G401 (cell line): ENCODE results near the gene TOPBP1. TPM values are rescaled to one million over a fixed set of nuclear protein-coding genes. Genes with fewer than 3 reads are reported as not detected.
"Not testable (repeated sequence)": the region's sequence is repeated elsewhere in the genome, so short reads cannot be mapped to it uniquely, and the experiment has no call there.

Experiments
- DNase-seq: peaks from one replicate; pipeline ENCODE4 v3.0.0-alpha.2; 2015; ENCODE audit warnings: low spot score
- in situ Hi-C: cut with HindIII; loops from 2 replicates; pipeline ENCODE4 v1.10.0; 2016; ENCODE audit warnings: low sequenced_read_pairs, mixed read lengths
- total RNA-seq: library from RNA; depleted of rRNA; stranded (reverse); fragments of >200 nt; shearing (Covaris generic); gene quantifications from 2 replicates; pipeline ENCODE4 v1.2.3, GENCODE V29; 2014

Gene TOPBP1
- total RNA-seq, 1 experiment from 2014 or later: 60.7 TPM

DNA sequence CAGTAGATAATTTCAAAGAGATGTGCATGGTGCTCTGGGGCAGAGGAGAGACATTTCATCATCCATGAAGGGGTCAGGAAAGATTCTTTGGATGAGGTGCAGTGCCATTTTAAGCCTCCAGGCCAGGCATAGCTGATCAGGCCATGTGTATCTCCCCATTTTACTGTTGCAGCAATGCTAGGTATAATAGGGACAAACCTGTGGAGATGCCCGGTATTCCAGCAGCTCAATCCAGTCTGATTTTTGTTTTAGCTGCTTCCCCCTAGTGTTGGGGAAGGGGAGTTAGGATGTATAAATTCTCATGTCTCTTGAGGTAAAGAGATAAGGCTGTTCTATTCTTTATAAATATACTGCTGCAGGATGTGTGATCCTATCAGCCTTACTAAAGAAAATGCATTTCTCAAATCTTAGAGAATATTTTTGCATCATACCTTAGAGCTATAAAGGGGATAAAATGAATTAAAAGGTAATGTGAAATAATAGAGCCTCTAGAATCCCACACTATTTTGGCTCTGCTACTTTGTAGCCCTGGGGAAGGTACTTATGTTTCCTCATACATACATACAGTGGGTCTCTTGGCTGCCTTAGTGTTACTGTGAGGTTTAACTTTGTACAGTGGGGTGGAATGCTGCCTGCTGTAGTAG, 83.1 kb downstream of the TOPBP1 start:
- peak; percentile 60 for DNase-seq
- in situ Hi-C loops: no loop called here

DNA sequence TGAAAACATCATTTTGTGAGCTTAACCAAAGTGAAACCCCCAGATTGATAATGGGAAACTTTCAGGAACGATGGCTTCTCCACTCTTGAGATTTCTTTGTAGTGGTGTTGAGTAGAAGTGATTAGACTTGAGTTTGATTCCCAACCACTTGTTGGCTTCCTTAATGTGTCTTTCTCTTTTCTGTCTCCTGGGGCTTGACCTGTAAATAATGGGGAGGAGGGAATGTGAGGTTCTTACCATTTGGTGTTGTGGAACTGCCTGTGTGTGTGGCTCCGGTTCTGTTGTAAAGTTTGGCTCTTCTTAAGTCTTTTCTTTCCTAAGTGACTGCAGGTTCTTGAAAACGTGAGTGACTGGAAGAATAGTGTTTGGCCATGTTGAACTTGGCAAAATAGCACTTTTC, 85.6 kb downstream of the TOPBP1 start:
- in situ Hi-C loops: no loop called here
- DNase-seq: no peak

- in situ Hi-C loops: no loop called here
- DNase-seq: no peak
These were observed 86.7 kb downstream of the TOPBP1 start for GRCh38 chr3:133575086-133575485.

DNA sequence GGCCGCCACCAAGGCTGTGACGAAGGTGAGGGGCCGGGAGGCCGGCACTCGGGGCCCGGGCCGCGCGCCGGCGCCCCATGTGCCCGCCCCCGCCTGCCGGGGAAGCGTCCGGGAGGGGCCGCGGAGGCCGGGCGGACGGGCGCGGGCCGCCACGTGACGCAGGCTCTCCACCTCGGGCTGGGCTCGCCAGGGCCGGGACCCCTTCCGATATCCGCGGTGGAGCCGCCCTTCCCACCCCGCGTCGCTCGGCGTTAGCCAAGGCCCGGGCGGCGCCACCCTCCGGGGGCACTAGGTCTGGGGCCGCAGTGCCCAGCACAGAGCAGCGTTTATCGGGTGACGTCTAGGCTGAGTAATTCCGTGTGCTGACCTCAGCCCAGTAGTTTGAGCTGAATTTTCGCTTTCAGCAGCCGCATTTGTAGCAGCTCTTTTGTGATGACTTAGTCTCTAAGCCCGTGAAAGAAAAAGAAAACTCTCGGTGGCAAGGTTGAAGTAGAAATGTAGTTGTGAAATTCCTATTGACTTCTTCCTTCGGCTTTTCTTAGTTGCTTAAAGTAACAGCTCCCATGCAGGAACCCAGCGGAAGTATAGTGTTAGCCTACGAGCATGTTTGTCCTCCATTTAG, 87.4 kb downstream of the TOPBP1 start:
- DNase-seq: peak; percentile 43

GRCh38 chr3:133573629-133574194, 88.0 kb downstream of the TOPBP1 start, which contains the start of gene CDV3:
CDV3 (plus strand) TSS chr3:133573686; CDS start chr3:133574045, 359 bp downstream.
- no peak for DNase-seq
- in situ Hi-C loops: no loop called here

More for the DNA sequence above, 87.4 kb downstream of the TOPBP1 start:
- in situ Hi-C loops: no loop called here

DNA sequence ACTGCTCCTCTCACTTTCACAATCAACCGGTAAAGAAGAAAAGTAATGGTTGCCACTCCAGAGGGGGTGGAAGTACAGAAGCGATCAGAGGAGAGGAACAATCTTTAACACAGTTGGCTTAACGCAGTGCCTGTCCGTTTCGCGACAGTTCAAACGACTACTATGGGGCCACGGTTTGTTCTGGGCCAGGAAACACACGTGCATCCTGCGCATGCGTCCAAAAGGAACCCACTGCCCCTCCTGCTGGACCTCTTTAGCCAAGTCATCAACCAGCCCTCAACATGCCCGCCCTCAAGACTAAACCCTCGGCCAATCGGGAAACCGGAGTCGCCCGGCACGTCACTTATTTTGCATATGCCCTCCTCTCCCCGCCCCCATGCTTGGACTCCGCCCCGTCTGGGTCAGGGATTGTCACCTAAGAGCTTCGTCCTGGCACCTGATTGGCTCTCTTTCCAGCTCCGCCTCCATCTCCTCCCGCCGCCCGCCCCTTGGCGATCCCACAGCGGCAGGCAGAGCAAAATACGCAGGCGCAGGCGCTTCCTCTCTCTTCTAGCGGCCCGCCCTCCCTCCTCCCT, 88.6 kb downstream of the TOPBP1 start:
- peak; percentile 100 for DNase-seq
- in situ Hi-C loops: no loop called here

DNA sequence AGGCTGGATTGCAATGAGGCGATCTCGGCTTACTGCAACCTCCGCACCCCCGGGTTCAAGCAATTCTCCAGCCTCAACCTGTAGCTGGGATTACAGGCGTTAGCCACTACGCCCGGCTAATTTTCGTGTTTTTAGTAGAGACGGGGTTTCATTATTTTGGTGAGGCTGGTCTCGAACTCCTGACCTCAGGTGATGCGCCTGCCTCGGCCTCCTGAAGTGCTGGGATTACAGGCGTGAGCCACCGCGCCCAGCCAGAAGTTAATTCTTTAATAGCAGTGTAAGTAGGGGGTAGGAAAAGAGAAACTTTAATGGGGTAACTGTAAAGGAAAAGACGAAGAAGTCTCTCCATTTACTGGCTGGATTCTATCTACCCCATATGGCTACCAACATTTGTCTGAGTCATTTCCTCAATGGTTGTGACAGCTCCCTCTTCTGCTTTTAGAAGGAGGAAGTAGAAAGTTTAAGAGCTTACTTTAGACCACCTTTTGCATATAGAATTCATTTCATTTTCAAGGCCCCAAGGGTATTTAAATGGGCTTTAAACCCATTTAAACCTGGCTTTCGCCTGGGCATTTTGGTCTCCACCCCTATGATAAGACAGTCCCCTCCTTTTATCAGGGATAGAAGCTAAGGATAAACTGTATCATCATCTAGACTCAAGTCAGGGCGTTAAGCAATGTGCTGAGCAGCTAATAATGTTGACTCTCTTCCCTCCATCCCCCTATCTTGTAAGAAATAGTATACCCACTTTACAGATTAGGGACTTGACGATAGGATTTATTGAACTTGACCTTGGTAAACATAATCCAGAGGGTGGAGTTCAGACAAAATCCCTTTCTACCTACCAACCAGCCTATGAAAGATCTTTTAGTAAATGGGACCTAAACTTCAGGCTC, 89.3 kb downstream of the TOPBP1 start:
- in situ Hi-C loops: no loop called here
- no peak for DNase-seq

GRCh38 chr3:133570937-133571320, 90.8 kb downstream of the TOPBP1 start:
- in situ Hi-C loops: no loop called here
- DNase-seq: no peak

- no peak for DNase-seq
- in situ Hi-C loops: no loop called here
These were observed 91.4 kb downstream of the TOPBP1 start for GRCh38 chr3:133570139-133570936.

DNA sequence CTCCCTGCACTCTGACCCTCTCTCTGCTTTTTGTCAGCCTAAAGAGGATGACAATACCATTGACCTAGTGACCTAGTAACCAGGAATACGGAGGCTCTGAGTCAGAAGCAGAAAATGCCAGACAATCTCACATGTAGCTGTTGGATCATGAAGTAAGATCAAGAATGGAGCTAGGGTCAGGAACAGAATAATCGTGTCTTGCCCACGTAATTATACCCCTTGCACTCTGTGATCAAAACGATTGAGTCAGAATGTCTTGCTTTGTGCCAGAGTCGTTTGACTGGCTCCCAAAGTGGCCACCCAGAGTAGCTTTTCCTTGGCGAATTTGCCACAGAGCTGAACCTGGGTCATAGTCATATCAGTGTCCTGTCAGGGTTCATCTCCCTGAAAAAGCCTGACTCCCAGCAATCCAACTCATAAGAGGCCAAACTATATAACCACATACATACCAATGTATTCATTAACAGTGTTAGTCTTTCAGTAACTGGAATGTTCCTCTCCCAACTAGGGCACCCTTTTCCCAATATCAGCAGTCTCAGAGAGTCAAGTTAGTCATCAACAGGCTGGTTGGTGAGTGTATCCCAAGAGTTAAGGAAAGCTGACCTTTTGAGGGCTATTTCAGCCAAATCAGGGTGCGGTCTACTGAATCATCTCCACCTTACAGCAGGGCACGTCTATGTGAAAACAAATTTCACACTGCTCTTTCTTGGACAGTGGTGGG, 93.3 kb downstream of the TOPBP1 start:
- in situ Hi-C loops: no loop called here
- DNase-seq: no peak

DNA sequence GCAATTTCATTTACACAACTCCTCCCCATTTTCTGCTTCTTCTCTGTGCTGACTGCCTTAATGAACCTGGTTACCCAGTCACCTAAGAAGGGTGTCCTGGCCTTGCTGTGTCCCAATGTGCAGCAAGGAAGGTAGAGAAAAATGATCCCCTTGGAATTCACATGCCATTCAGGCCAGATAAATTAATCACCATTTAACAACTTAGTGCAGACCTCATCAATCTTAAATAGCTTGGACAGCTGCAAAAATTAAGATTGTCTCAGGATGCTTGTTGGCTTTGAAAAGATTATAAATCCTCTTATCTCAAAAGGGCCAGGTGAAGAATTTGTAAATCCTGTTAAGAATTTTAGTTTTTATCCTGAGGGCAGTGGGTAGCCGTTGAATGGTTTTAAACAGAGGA, 97.9 kb downstream of the TOPBP1 start:
- in situ Hi-C loops: no loop called here
- no peak for DNase-seq

DNA sequence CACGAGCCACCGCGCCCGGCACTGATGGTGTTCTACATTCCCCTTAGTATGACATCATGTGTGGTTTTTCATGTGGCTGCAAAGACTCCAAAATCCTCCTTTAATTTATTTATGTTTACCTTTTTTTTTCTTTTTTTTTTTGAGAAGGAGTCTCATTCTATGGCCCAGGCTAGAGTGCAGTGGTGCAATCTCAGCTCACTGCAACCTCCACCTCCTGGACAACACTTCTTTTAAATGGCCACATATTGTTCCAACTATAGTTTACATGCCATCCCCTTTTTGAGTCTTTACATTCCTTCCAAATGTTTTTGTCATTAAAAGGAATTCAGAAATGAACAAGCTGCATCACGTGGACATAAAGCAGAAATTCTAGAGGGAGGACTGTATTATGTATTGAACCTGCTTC, 98.6 kb downstream of the TOPBP1 start:
- in situ Hi-C loops: no loop called here
- DNase-seq: no peak

GRCh38 chr3:133562376-133562775, 99.4 kb downstream of the TOPBP1 start:
- in situ Hi-C loops: no loop called here
- DNase-seq: no peak

- in situ Hi-C loops: no loop called here
These were observed 100.1 kb downstream of the TOPBP1 start for GRCh38 chr3:133561679-133562078.

DNA sequence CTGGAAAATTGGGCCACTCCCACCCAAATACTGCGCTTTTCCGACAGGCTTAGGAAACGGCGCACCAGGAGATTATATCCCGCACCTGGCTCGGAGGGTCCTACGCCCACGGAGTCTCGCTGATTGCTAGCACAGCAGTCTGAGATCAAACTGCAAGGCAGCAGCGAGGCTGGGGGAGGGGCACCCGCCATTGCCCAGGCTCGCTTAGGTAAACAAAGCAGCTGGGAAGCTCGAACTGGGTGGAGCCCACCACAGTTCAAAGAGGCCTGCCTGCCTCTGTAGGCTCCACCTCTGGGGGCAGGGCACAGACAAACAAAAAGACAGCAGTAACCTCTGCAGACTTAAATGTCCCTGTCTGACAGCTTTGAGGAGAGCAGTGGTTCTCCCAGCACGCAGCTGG, 110.2 kb downstream of the TOPBP1 start:
- in situ Hi-C loops, DNase-seq: not testable (repeated sequence)

More at GRCh38 chr3:133561679-133562078, 100.1 kb downstream of the TOPBP1 start:
- DNase-seq: no peak
